Transverse colon (tissue), 4 donors: ENCODE data around the gene IFIH1. TPM values are rescaled to one million over a fixed set of nuclear protein-coding genes. Genes with fewer than 3 reads are reported as not detected.

ENCODE experiments used
- DNase-seq: peaks from one replicate; pipeline ENCODE4 v3.0.0-alpha.2; 2019
- H3K27ac ChIP-seq, 4 donors: fragments of 200-600 bp; sonication (generic); 2 replicates each; pipeline ENCODE4 v1.5.1; 2016 to 2018; ENCODE audit warnings: inconsistent platforms in 4 of 4
- H3K27me3 ChIP-seq: fragments of 200-600 bp; sonication (generic); 2 replicates; pipeline ENCODE4 v1.5.1; 2017; ENCODE audit warnings: inconsistent platforms
- H3K36me3 ChIP-seq, 4 donors: fragments of 200-600 bp; sonication (generic); 2 replicates each; pipeline ENCODE4 v1.5.1; 2017 to 2019; ENCODE audit warnings: inconsistent platforms in 4 of 4
- H3K4me1 ChIP-seq, 4 donors: fragments of 200-600 bp; sonication (generic); 2 replicates each; pipeline ENCODE4 v1.5.1; 2017 to 2020; ENCODE audit warnings: inconsistent platforms in 4 of 4
- H3K4me3 ChIP-seq, 4 donors: fragments of 200-600 bp; sonication (generic); 1 replicate in 1 of 4; 2 replicates in 3 of 4; pipeline versions ENCODE4 v1.5.1 to v1.6.1; 2017 to 2019; ENCODE audit warnings: inconsistent platforms in 4 of 4
- H3K9me3 ChIP-seq, 2 donors: fragments of 200-600 bp; sonication (generic); 2 replicates each; pipeline ENCODE4 v1.5.1; 2017 to 2019; ENCODE audit warnings: inconsistent platforms in 2 of 2
- CTCF ChIP-seq, 5 experiments: fragments of 200-600 bp in 3 of 5; fragments of 450-650 bp in 2 of 5; sonication (generic) in 3 of 5; IDR thresholded peaks; 1 replicate in 2 of 5; 2 replicates in 3 of 5; pipeline ENCODE4 v1.5.1; 2016 to 2017; ENCODE audit warnings: antibody characterized with exemption in 5 of 5, inconsistent platforms in 3 of 5, mild to moderate bottlenecking in 2 of 5, moderate library complexity in 1 of 5
- EP300 ChIP-seq: sonication (generic); formaldehyde crosslinking; IDR thresholded peaks from one replicate; pipeline ENCODE4 v1.6.1; 2017; ENCODE audit warnings: antibody characterized with exemption, low read depth
- POLR2A ChIP-seq: fragments of 450-650 bp; IDR thresholded peaks from one replicate; pipeline ENCODE4 v1.6.1; 2016; ENCODE audit warnings: antibody characterized with exemption, mild to moderate bottlenecking, moderate library complexity
- POLR2AphosphoS5 ChIP-seq, 3 donors: sonication (generic); formaldehyde crosslinking; IDR thresholded peaks; one replicate each; pipeline ENCODE4 v1.6.1; 2016; ENCODE audit warnings: antibody characterized with exemption in 3 of 3
- WGBS, 2 donors: methylation state at CpG; one replicate each; pipeline ENCODE4 v1.1.5; 2018; ENCODE audit warnings: low coverage in 1 of 2; 5-methylcytosine and 5-hydroxymethylcytosine counted together
- in situ Hi-C, 4 donors: fragments of 200-750 bp; cut with MboI; loops; one replicate each; pipeline versions ENCODE4 v1.15.0 to v1.15.1; 2017; ENCODE audit warnings: low sequenced_read_pairs in 3 of 4, low pct_ligation_motif_present in 1 of 4, low pct_unique_long_range_greater_than_20kb in 1 of 4
- intact Hi-C: fragments of 100-400 bp; cut with DNase I; formaldehyde crosslinking; loops from one replicate; pipeline ENCODE4 v1.15.1; 2023; ENCODE audit warnings: low total_unique reads
- total RNA-seq, 4 donors: library from RNA; depleted of rRNA; stranded (reverse); fragments of >200 nt; gene quantifications; one replicate each; pipeline ENCODE4 v1.1.0, GENCODE V29; 2016

The IFIH1 gene
- total RNA-seq, 4 donors from 2014 or later = 23.1 to 133 (median 29.5) TPM

- WGBS, 2 donors = 47 to 55% methylated on average over 4 of the region's 4 CpGs
- peaks cover 0 to 12% (median 4%) of the 10 kb centered on the region in 4 donors for H3K4me1 ChIP-seq
- H3K9me3 ChIP-seq = no peaks in the 10 kb centered on the region
- intact Hi-C loops = no loop called here
- peaks cover 0 to under 1% (median under 1%) of the 10 kb centered on the region in 4 donors for H3K36me3 ChIP-seq
- no peaks in the 10 kb centered on the region for H3K27me3 ChIP-seq
- no peak for TF ChIP-seq EP300
- TF ChIP-seq POLR2AphosphoS5 (IDR thresholded peaks at IDR 0.05) = no peak
- no peak for TF ChIP-seq CTCF (IDR thresholded peaks at IDR 0.05)
- no peak for TF ChIP-seq POLR2A
- peak overlapping the region in 2 of 4 donors; percentile 88 to 90 for H3K27ac ChIP-seq
- peak overlapping the region in 3 of 4 donors; percentile 66 to 90 (median 85) for H3K4me3 ChIP-seq
- no peak for DNase-seq
- in situ Hi-C loops = loop anchor here in 1 of 4 donors (25.0 kb wide), 1 partner anchor 356 kb away; no protein-coding TSS in a partner anchor
These were observed 25.0 kb upstream of the IFIH1 start for GRCh38 chr2:162343492-162343823.

GRCh38 chr2:162342841-162343240, 24.4 kb upstream of the IFIH1 start:
- H3K27ac ChIP-seq = no peak overlapping the region

GRCh38 chr2:162342321-162342720, 23.8 kb upstream of the IFIH1 start:
- intact Hi-C loops (no loop called here), in situ Hi-C loops (loop anchor here in 1 of 4 donors (25.0 kb wide), 1 partner anchor 355 kb away; no protein-coding TSS in a partner anchor)
- no peaks in the 10 kb centered on the region for H3K27me3 ChIP-seq
- DNase-seq = no peak
- H3K27ac ChIP-seq = no peak overlapping the region
- no peaks in the 10 kb centered on the region for H3K36me3 ChIP-seq
- WGBS, 2 donors = 45 to 80% methylated on average over 3 of the region's 3 CpGs
- no peaks in the 10 kb centered on the region for H3K9me3 ChIP-seq
- TF ChIP-seq POLR2AphosphoS5 (IDR thresholded peaks at IDR 0.05) = no peak
- TF ChIP-seq POLR2A = no peak
- no peak for TF ChIP-seq CTCF (IDR thresholded peaks at IDR 0.05)
- H3K4me3 ChIP-seq = no peak overlapping the region
- H3K4me1 ChIP-seq = peaks cover 0 to 12% (median 4%) of the 10 kb centered on the region in 4 donors

More at GRCh38 chr2:162342841-162343240, 24.4 kb upstream of the IFIH1 start:
- no peak for DNase-seq
- in situ Hi-C loops (loop anchor here in 1 of 4 donors (25.0 kb wide), 1 partner anchor 356 kb away; no protein-coding TSS in a partner anchor), intact Hi-C loops (no loop called here)
- H3K36me3 ChIP-seq = no peaks in the 10 kb centered on the region
- no peaks in the 10 kb centered on the region for H3K9me3 ChIP-seq
- peaks cover 0 to 12% (median 4%) of the 10 kb centered on the region in 4 donors for H3K4me1 ChIP-seq
- WGBS, 2 donors = 59 to 76% methylated on average over 2 of the region's 2 CpGs
- H3K27me3 ChIP-seq = no peaks in the 10 kb centered on the region
- TF ChIP-seq EP300 (no peak), POLR2AphosphoS5 (IDR thresholded peaks at IDR 0.05) (no peak), POLR2A (no peak), CTCF (IDR thresholded peaks at IDR 0.05) (no peak)
- H3K4me3 ChIP-seq = no peak overlapping the region

- intact Hi-C loops (no loop called here), in situ Hi-C loops (loop anchor here in 1 of 4 donors (25.0 kb wide), 1 partner anchor 354 kb away; no protein-coding TSS in a partner anchor)
- H3K4me1 ChIP-seq = peaks cover 0 to 12% (median 4%) of the 10 kb centered on the region in 4 donors
- H3K27me3 ChIP-seq = no peaks in the 10 kb centered on the region
- TF ChIP-seq CTCF (IDR thresholded peaks at IDR 0.05) = no peak
- TF ChIP-seq POLR2AphosphoS5 (IDR thresholded peaks at IDR 0.05) = no peak
- no peak for TF ChIP-seq POLR2A
- TF ChIP-seq EP300 = no peak
- no peak for DNase-seq
- no peaks in the 10 kb centered on the region for H3K9me3 ChIP-seq
- H3K36me3 ChIP-seq = no peaks in the 10 kb centered on the region
- H3K27ac ChIP-seq = no peak overlapping the region
- no peak overlapping the region for H3K4me3 ChIP-seq
These were observed 22.3 kb upstream of the IFIH1 start for GRCh38 chr2:162340822-162341221.
